Lower lobe of right lung (tissue), 2 donors: ENCODE measurements around the gene RASSF5. TPM values are rescaled to one million over a fixed set of nuclear protein-coding genes. Genes with fewer than 3 reads are reported as not detected.

Experiments
- ATAC-seq, 2 donors: fragments of 200-7000 bp; cut with Tn5 transposase; one replicate each; pipeline ENCODE4 v1.9.1; 2020 to 2022; ENCODE audit warnings: mild to moderate bottlenecking in 2 of 2, moderate library complexity in 2 of 2
- DNase-seq: peaks from one replicate; pipeline ENCODE4 v3.0.0-alpha.2; 2020
- H3K27ac ChIP-seq: fragments of 200-600 bp; one replicate; pipeline ENCODE4 v1.8.0; 2022
- H3K27me3 ChIP-seq: fragments of 200-600 bp; one replicate; pipeline ENCODE4 v1.8.0; 2022; ENCODE audit warnings: low read depth
- H3K36me3 ChIP-seq: fragments of 200-600 bp; one replicate; pipeline ENCODE4 v1.8.0; 2022; ENCODE audit warnings: mild to moderate bottlenecking
- H3K4me1 ChIP-seq: fragments of 200-600 bp; one replicate; pipeline ENCODE4 v1.8.0; 2022
- H3K4me3 ChIP-seq: fragments of 200-600 bp; one replicate; pipeline ENCODE4 v1.8.0; 2022; ENCODE audit warnings: mild to moderate bottlenecking
- H3K9me3 ChIP-seq: fragments of 200-600 bp; one replicate; pipeline ENCODE4 v1.8.0; 2022
- intact Hi-C: fragments of 100-400 bp; cut with DNase I; formaldehyde crosslinking; loops from one replicate; pipeline ENCODE4 v1.11.0; 2022
- total RNA-seq: library from RNA; stranded (reverse); fragmentation: NEBNext Ultra II Directional; extraction: Animal tissue kit (Norgen Biotek cat#: 25700); gene quantifications from one replicate; pipeline ENCODE4 v1.2.1, GENCODE V29; 2021
- TF ChIP-seq, protein P1 (sequence below): fragments of 200-600 bp; IDR thresholded peaks from one replicate; pipeline ENCODE4 v1.8.0; 2022; ENCODE audit warnings: antibody characterized with exemption, mild to moderate bottlenecking
- donor health status: DM: no; HTN: yes; CAD: no; lungs with severe emphysema.

Gene RASSF5
- total RNA-seq, 1 donor from 2014 or later: 48.2 TPM

DNA sequence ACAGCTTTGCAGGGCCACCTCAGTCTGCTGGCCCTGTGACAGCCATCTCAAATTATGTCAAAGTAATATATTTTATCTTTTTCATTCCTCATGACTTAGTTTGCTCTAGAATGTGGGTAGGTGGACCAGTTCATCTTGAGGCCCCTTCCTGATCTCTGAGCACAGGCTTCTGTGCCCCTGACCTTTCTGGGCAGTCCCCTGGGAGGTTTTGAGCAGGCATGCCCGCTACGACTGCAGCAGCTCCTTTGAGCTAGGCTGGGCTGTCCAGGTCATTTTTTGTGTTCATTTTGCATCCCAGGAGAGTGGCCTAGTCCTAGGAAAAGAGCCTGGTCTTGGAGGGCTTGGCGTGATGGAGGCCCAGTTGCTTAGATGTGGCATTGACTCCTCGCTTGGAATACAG, 62.2 kb downstream of the RASSF5 start:
- H3K4me1 ChIP-seq: peaks cover 47% of the 10 kb centered on the region
- TF ChIP-seq, protein P1, sequence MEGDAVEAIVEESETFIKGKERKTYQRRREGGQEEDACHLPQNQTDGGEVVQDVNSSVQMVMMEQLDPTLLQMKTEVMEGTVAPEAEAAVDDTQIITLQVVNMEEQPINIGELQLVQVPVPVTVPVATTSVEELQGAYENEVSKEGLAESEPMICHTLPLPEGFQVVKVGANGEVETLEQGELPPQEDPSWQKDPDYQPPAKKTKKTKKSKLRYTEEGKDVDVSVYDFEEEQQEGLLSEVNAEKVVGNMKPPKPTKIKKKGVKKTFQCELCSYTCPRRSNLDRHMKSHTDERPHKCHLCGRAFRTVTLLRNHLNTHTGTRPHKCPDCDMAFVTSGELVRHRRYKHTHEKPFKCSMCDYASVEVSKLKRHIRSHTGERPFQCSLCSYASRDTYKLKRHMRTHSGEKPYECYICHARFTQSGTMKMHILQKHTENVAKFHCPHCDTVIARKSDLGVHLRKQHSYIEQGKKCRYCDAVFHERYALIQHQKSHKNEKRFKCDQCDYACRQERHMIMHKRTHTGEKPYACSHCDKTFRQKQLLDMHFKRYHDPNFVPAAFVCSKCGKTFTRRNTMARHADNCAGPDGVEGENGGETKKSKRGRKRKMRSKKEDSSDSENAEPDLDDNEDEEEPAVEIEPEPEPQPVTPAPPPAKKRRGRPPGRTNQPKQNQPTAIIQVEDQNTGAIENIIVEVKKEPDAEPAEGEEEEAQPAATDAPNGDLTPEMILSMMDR: no peak

DNA sequence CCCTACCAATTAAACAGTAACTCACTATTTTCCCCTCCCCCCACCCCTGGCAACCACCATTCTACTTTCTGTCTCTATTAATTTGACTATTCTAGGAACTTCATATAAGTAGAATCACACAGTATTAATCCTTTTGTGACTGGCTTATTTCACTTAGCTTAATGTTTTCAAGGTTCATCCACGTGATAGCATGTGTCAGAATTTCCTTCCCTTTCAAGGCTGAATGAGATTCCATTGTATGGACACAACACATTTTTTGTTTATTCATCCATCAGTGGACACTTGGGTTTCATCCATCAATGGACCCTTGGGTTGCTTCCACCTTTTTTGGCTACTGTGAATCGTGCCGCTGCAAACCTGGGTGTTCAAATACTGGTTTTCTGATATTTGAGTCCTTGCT, 63.2 kb downstream of the RASSF5 start:
- DNase-seq (no peak), ATAC-seq (no peak)
- intact Hi-C loops: no loop called here
- no peaks in the 10 kb centered on the region for H3K9me3 ChIP-seq
- peaks cover 55% of the 10 kb centered on the region for H3K4me1 ChIP-seq
- H3K4me3 ChIP-seq: no peak overlapping the region
- H3K27ac ChIP-seq: no peak overlapping the region
- TF ChIP-seq, protein P1: no peak
- peaks cover 4% of the 10 kb centered on the region for H3K36me3 ChIP-seq
- no peaks in the 10 kb centered on the region for H3K27me3 ChIP-seq

More for the DNA sequence above, 62.2 kb downstream of the RASSF5 start:
- Histone ChIP-seq H3K27me3 (no peaks in the 10 kb centered on the region), H3K9me3 (no peaks in the 10 kb centered on the region), H3K27ac (no peak overlapping the region), H3K36me3 (peaks cover 7% of the 10 kb centered on the region), H3K4me3 (no peak overlapping the region)
- DNase-seq: no peak
- ATAC-seq: no peak
- intact Hi-C loops: no loop called here

DNA sequence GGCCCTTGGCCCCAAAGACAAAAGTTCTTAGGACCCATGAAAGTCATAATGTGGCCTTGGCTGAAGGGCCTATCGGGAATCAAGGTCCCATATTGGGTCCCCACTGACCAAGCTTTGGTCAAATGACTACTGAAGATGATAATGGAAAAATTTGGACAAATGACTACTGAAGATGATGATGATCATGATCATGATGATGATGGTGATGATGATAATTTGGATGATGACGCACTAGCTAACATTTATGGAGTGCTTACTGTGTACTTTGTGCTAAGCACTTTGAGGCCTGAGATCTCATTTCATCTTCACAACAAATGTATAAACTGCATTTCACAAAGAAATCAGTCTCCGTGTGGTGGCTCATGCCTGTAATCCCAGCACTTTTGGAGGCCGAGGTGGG, 65.5 kb downstream of the RASSF5 start:
- no peaks in the 10 kb centered on the region for H3K36me3 ChIP-seq
- H3K4me1 ChIP-seq: peaks cover 59% of the 10 kb centered on the region
- TF ChIP-seq, protein P1: no peak
- H3K9me3 ChIP-seq: no peaks in the 10 kb centered on the region
- no peak overlapping the region for H3K27ac ChIP-seq
- H3K4me3 ChIP-seq: no peak overlapping the region
- intact Hi-C loops: no loop called here
- ATAC-seq (no peak), DNase-seq (no peak)
- no peaks in the 10 kb centered on the region for H3K27me3 ChIP-seq

DNA sequence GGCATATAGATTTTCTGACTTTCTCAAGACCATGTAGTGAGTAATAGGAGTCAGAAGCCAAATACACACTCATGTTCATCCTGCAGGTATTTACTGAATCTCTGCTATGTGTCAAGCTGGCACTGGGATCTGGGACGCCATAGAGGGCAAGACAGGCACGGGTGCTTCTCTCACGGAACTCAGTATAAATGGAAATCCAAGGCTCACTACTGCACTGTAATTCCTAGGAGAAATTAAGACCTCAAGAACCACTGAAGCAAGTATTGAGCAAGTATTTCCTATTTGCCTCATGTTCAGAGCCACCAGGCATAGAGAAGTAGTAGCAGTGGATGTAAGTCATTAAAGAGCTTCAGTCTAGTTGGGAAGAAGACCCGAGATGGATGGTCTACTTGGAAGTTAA, 66.0 kb downstream of the RASSF5 start:
- Histone ChIP-seq H3K36me3 (no peaks in the 10 kb centered on the region), H3K27ac (no peak overlapping the region), H3K9me3 (no peaks in the 10 kb centered on the region), H3K4me1 (peaks cover 57% of the 10 kb centered on the region), H3K27me3 (no peaks in the 10 kb centered on the region), H3K4me3 (no peak overlapping the region)
- intact Hi-C loops: no loop called here
- TF ChIP-seq, protein P1: no peak
- no peak for DNase-seq
- no peak for ATAC-seq

DNA sequence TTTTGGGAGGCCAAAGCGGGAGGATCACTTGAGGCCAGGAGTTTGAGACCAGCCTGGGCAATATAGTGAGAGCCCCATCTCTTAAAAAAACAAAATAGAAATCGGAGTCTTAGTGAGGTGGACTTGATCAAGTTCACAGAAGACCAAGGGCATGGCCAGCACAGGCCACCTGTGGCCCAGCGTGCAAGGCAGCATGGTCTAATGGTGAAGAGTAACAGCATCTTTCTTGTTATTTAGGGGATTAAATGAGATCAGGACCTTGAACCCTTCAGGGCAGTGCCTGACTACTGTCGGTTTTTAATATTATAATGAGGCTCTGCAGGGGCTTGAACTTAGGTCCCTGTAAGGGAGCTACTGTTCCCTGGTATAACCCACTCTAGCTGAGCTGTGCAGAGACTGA, 66.4 kb downstream of the RASSF5 start:
- Histone ChIP-seq H3K9me3 (no peaks in the 10 kb centered on the region), H3K4me1 (peaks cover 60% of the 10 kb centered on the region), H3K27ac (no peak overlapping the region), H3K27me3 (no peaks in the 10 kb centered on the region), H3K4me3 (no peak overlapping the region), H3K36me3 (no peaks in the 10 kb centered on the region)
- intact Hi-C loops: no loop called here
- ATAC-seq: no peak
- no peak for DNase-seq
- TF ChIP-seq, protein P1: no peak
